Right ventricle myocardium inferior (tissue), 1 donor: ENCODE results near the gene CHPF2. TPM values are rescaled to one million over a fixed set of nuclear protein-coding genes. Genes with fewer than 3 reads are reported as not detected.

ENCODE experiments used
- ATAC-seq: fragments of 200-7000 bp; cut with Tn5 transposase; one replicate; pipeline ENCODE4 v1.9.1; 2020; ENCODE audit warnings: mild to moderate bottlenecking, moderate library complexity
- DNase-seq: peaks from one replicate; pipeline ENCODE4 v3.0.0; 2021; ENCODE audit errors: missing footprints
- intact Hi-C: fragments of 100-400 bp; cut with DNase I; formaldehyde crosslinking; loops from one replicate; pipeline ENCODE4 v1.11.0; 2022
- long read RNA-seq: library from polyadenylated mRNA; unstranded; transcript quantifications from one replicate; pipeline ENCODE4 v2.0.0, GENCODE V29; 2021
- total RNA-seq: library from RNA; stranded (reverse); fragmentation: NEBNext Ultra II Directional; extraction: Animal tissue kit (Norgen Biotek cat#: 25700); gene quantifications from one replicate; pipeline ENCODE4 v1.2.1, GENCODE V29; 2021
- donor health status: DM: no; HTN: yes; CAD: no; lungs with severe emphysema.

The CHPF2 gene, protein sequence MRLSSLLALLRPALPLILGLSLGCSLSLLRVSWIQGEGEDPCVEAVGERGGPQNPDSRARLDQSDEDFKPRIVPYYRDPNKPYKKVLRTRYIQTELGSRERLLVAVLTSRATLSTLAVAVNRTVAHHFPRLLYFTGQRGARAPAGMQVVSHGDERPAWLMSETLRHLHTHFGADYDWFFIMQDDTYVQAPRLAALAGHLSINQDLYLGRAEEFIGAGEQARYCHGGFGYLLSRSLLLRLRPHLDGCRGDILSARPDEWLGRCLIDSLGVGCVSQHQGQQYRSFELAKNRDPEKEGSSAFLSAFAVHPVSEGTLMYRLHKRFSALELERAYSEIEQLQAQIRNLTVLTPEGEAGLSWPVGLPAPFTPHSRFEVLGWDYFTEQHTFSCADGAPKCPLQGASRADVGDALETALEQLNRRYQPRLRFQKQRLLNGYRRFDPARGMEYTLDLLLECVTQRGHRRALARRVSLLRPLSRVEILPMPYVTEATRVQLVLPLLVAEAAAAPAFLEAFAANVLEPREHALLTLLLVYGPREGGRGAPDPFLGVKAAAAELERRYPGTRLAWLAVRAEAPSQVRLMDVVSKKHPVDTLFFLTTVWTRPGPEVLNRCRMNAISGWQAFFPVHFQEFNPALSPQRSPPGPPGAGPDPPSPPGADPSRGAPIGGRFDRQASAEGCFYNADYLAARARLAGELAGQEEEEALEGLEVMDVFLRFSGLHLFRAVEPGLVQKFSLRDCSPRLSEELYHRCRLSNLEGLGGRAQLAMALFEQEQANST
- total RNA-seq: 11.6 TPM
- long read RNA-seq, transcript CHPF2-201 (4 exons, 3,978 nt): major isoform, 9 of 14 reads
- long read RNA-seq, partial matches to known transcripts: 2 of 14 reads
- long read RNA-seq, other reads (novel, unspliced or antisense): 3 of 14 reads

DNA sequence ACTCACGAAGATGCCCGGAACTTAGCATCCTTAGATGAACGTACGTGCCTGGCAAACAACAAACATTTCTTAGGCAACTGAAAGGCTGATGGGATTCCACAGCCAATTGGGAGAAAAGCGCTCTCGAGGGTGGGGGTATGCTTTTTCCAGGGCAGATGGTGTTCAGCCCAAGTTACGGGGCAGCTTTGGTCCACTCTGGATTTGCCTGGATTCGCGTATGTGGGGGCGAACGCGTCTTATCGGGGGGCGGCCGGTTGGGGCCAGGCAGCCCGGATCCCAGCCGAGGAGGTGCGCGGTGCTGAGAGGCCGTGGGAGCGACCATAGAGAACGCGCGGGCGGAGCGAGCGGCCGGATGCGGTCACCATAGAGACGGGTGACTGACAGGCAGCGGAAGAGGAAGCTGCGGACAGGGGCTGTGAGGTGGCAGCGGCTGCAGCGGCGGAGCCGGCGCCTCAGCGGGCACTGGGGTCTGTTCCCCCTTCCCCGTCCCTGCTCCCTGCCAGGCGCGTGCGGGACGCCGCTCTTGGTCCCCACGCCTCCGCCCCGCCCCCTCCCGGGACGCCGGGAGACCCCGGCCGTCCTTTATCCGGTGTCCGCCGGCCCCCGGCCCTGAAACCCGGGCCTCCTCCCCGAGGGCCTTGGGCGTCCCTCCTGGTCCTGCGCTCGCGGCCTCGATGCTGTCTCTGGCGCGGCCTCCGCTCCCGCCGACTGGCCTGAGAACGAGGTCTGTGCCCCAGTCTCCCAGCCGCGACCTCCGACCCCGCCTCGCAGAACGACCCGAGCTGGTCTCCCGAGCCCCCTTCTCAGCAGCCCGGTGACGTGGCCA, at the start of gene CHPF2:
Gene CHPF2 (plus strand): TSS at position 393 of the 826 bp plus-strand sequence. CDS start 1,529 bp downstream, outside the sequence.
- peak; percentile 95 for ATAC-seq
- peak; percentile 98 for DNase-seq
- intact Hi-C loops: loop anchor here (2.0 kb wide), 1 partner anchor 70 kb away; no protein-coding TSS in a partner anchor

DNA sequence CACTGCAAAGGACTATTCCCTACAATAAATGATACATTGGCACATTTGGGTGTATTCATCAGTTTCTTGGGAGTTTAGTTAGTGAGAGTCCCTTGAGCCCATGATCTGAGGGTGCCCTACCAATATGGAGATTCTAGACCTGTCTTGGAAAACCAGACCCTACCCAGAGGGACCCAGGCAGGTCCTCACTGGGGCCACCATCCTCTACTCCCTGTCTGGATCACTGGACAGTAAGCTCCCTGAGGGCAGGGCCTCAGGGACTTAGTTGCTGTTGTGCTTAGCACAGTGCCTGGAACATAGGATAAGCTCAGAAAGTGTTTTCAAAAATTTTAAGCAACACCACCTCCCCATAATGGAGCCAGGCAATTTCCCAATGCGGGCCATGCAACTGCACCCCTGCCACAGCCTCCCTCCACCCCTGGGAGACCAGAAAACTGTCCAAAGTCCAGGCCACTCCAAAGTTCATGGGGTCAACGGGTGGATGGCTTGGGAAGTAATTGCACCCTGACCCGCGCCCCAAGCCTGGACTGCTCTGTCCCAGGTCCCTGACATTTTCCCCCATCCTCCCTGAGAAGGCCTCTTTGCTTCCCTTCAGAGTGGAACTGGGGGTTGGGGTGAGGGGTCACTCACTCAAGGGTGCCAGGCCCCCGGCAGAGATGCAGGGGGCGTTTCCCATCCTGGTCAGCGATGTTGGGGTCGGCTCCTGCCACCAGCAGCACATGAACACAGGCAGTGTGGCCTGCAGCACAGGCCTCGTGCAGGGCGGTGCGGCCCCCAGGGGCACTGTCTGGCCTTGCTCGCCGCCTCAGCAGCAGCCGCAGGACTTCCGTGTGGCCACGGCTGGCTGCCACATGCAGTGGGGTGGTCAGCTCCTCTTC, 46.3 kb upstream of the CHPF2 start:
- intact Hi-C loops: loop anchor here (2.0 to 5.0 kb wide), 2 partner anchors 41 to 56 kb away; partner anchors contain the start of gene ABCF2
- ATAC-seq (peak; percentile 14), DNase-seq (peak; percentile 44)

DNA sequence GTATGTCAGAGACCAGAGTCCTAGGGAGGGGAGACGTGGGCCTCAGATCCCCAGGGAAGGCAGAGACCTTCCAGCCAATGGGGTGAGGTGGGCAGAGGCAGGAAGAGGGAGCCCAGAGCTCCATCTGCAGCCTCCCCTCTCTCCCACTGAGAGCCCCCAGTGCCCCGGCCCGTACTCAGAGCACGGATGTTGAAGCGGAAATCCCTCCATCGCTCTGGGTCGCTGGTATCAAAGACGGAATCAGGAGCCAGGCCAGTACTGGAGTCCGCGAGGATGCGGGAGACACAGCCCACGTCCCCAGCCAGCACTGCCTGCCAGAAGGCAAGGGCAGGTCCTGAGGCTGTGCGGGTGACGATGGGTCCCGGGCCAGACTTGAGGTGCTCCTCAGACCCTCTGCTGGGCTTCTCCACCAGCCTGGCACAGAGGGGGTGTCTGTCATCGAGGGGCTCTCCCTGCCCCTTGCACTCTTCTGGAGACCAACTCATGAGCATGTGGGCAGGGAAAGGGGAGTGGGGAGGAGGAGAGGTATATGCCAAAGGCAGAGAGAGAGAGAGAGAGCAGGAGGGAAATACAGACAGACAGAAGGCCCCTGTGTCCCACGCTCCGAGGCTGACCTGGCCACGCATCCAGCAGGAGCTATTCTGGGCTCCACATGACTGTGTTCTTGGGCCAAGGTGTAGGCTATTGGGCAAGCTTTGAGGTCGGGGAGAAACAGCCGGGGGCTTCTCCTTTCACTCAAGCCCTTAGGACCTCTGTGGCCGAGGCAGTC, 45.5 kb upstream of the CHPF2 start, which contains the start of gene ASB10:
Gene ASB10 (minus strand): TSS at position 611 of the 769 bp plus-strand sequence. CDS start 120 bp downstream, at position 491.
- intact Hi-C loops: loop anchor here (2.0 to 5.0 kb wide), 2 partner anchors 40 to 55 kb away; partner anchors contain the start of gene ABCF2
- ATAC-seq (peak; percentile 84), DNase-seq (peak; percentile 71)

DNA sequence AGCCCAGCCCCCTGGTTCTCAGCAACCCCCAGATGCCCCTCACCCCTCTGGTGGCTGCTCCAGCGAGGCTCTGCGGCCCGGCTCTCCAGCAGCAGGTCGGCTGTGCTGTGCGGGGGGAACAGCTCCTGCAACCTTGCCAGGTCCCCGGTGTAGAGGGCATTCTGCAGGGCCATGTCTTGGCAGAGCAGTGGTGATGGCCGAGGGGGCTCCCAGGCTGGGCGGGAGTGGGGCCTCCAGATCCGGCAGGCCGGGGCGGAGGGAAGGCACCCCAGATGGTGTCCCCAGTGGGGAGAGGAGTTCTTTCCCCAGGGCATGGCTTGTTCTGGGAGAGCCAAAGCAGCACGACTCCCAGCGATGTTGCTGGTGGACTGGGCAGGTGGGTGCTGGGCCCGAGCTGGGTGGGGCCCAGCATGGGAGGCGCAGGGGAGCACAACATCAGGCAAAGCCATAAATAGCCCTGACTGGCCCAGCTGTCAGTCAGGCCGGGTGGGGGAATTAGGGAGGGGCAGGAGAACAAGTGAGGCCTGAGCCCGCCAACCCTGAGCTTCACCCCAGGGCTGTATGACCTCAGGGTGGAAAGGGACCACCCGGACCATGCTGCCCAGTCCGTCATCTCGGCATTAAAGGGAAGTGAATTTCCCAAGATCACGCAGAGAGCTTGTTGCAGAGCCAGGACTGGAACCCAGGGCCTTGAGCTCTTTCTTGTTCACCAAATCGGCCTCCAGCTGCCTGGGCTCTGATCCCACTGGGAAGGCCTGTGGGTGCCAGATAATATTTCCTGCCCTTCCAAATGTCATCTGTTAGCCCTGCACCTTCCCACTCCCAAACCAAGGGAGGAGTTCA, 44.7 kb upstream of the CHPF2 start:
- DNase-seq (peak; percentile 73), ATAC-seq (peak; percentile 90)
- intact Hi-C loops: loop anchor here (2.0 to 5.0 kb wide), 2 partner anchors 39 to 55 kb away; partner anchors contain the start of gene ABCF2

DNA sequence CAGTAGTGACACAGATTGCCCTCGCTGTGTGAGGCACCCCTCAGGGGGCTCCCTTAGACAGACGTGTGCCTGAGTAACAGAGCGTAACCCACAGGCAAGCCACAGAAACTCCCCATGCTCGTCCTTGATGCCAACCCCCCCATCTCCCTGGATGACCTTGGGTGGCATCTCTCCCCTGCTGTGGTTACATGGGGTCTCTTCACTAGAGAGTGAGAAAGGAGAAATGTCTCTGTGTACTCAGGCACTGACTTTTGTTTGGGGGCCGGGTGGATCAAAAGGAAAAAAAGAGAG, 44.1 kb upstream of the CHPF2 start:
- intact Hi-C loops: loop anchor here (5.0 kb wide), 1 partner anchor 54 kb away; no protein-coding TSS in a partner anchor
- DNase-seq (peak; percentile 31), ATAC-seq (no peak)

DNA sequence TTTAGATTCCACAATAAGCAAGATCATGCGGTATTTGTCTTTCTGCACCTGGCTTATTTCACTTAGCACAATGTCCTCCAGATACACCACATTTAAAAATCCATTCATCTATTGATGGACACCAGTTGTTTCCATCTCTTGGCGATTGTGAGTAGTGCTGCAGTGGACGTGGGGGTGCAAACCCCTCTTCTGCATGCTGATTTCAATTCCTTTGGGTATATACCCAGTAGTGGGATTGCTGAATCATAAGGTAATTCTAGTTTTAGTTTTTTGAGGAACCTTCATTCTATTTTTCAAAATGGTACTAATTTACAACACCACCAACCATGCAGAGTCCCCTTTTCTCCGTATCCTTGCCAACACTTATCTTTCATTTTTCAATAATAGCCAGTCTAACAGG, 43.2 kb upstream of the CHPF2 start:
- intact Hi-C loops: loop anchor here (5.0 kb wide), 1 partner anchor 53 kb away; no protein-coding TSS in a partner anchor
- DNase-seq (no peak), ATAC-seq (no peak)

DNA sequence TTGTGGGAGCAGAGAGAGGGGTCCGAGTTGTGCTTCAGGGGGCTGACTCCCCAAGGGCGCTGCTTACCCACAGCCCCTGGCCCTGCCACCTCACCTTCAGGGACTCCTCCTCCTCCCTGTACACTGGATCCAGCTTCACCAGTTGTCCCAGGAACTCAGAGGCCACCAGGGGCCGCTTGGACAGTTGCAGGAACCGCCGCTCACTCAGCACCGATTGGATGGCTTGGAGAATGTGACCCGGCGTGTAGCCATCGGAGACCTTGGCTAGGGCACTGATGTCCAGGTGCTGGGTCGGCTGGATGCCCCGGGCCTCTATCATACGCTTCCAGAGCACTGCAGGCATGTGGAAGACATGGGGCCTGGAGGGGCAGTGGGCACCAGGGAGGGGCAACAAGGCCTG, 40.7 kb upstream of the CHPF2 start:
- intact Hi-C loops: no loop called here
- no peak for ATAC-seq

DNA sequence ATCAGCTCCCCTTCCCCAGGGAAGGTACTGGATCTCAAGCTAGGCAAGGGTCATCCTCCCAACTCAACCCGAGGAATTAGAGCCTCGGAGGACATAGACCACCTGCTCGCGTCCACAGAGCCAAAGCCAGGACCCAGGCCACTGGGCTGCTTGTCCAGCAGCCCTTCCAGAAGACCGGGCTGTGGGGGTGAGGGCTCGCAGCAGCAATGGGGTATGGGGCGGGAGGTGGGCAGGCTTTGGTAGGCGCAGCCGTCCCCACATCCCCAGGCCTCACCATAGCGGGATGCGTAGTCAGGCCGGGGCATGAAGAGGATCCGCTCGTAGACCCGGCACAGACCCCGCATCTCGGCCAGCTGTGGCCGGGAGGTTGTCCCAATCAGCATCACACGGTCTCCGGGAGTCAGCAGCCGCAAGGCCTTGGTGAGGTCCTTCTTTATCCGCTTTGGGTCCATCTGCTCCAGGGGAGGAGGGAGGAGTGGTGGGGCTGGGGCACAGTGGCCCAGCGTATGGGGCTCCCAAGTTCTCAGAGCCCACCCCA, 40.2 kb upstream of the CHPF2 start:
- DNase-seq: peak; percentile 60
- ATAC-seq: no peak
- intact Hi-C loops: no loop called here

More for the DNA sequence above, 40.7 kb upstream of the CHPF2 start:
- DNase-seq: peak; percentile 42

DNA sequence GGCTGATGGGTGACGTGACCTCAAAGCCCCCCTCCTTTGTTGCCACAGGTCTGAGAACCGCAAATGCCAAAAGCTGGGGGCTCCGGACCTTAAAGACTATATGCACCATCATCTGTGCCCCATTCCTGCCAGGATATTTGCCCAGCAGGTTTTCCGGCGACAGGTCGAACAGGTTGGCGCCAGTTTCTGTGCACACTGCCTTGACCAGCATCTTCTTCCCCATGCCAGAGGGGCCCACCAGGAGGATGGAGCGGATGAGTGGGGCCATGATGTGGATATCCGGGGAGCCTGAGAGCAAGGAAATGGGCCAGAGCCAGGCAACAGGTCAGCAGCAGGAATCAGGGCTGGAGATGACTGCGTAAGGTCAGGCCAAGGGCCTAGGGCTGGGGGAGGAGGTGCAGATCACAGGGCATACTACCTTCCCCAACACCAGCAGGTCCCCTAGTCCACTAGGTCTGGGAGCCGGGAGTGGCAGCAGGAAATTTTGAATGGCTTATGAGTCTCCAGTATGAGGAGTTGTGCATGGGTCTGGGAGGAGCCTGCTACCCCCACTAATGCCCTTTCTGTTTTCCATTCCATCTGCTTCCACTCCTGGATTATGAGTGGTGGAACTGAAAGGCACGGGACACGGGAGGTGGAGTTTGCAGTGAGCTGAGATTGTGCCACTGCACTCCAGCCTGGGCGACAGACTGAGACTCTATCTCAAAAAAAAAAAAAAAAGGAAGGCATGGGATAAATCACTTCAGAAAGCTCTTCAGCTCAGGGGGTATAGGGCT, 38.9 kb upstream of the CHPF2 start:
- ATAC-seq (no peak), DNase-seq (no peak)
- intact Hi-C loops: no loop called here

DNA sequence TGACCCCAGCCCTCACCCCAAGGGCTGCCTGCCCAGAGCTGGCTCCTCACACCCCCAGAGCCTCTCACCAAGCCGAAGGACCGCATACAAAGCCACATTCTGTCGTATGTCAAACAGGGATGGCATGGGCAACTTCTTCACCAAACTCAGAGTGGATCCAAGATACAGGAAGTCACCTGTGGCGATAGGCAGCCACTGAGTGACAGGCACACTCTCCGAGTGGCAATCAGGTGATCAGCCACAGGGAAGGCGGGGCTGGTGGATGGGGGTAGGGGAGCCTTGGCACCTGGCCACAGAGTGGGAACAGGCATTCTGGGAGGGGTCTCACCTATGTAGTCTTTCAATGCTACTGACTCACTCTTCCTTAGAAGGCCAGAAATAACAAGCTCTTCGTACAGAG, 38.1 kb upstream of the CHPF2 start:
- no peak for DNase-seq

DNA sequence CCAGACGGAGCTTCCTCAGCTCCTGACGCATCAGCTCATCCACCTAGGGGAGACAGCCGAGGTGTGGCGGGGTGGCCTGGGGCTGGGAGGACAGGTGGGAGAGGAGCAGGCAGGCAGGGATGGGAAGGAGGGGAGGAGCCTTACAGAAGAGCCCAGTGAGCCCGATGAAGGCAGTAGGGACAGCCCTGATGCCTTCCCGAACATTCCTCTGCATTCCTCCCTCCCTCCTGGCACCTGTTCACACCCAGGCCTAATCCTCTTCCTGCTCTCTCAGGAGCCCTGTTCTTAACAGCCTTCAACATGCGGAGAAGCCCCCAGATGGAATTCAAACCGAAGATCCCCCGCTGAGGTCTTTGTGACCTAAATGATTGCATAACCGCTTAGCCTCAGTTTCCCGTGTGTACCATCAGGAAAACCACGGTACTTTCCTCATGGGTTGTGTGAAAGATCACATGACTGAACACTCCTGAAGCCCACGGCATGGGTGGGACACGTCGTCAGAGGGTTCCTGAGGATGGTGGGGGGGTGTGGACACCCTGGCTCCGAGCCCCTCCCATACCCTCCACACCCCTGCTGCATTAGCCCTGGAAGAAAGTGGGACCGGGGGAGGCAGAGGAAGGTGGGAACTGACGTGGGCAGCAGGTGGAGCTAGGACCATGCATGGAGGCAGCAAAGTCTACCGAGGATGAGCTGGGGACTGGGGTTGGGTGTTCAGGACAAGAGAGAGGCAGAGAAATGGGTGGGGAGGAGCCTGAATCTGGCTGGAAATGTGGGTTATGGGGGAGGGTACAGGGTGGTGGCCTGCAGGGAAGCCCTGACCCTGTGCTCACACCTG, 36.5 kb upstream of the CHPF2 start:
- ATAC-seq (no peak), DNase-seq (no peak)
- intact Hi-C loops: no loop called here

More for the DNA sequence above, 38.1 kb upstream of the CHPF2 start:
- intact Hi-C loops: no loop called here
- ATAC-seq: no peak

DNA sequence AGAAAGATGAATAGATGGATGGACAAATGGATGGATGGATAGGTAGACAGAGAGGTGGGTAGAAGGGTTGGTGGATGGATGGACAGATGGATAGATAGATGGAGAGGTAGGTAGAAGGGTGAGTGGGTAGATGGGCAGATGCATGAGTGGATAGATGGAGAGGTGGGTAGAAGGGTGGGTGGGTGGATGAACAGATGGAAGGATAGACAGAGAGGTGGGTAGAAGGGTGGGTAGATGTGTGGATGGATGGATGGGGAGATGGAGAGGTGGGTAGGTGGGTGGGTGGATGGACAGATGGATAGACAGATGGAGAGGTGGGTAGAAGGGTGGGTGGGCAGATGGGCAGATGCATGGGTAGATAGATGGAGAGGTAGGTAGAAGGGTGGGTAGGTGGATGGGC, 34.4 kb upstream of the CHPF2 start:
- DNase-seq (no peak), ATAC-seq (no peak)
- intact Hi-C loops: no loop called here

DNA sequence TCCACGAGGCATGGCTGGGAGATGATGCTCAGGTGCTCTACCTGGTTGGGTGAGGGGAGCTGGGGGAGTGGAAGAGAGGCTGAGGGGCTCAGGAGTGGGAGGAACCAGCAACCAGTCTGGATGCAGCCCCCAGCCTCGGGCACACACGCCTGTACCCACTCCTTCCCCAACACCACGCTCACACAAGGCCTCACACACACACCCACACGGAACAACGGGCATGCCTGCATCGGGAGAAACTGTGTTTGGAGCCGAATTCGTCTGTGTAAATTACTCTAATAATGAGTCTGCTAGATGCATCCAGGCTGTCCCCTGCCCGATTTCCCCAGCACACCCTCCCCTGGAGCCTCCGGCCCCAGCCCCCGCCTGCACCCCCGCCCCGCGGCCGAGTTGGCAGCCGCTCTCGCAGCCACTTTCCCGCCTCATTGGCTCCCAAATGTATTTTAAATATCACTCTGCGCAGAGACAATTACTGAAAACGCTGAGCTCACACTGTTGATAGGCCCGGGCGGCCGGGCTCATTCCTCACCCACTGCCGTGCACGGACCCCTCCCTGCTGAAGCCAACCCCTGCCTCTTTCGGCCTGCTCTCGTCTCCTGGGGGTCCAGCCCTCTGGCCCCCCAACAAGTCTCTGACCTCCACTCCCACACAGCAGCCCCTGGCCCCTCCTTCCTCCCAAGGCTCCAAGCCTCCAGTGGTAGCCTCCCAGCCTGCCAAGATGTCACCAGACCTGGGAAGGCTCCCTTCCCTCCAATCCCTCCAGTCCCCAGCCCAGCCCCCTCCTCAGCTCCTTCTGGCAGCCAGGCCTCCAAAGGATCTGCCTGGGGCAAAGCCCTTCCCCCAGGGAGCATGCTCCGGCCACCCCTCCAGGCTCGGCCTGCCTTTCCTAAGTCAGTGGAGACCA, 33.1 kb upstream of the CHPF2 start:
- DNase-seq: no peak
- ATAC-seq: no peak

More for the DNA sequence above, 33.1 kb upstream of the CHPF2 start:
- intact Hi-C loops: no loop called here
